ENCODE results near the gene ODF4.

DNA sequence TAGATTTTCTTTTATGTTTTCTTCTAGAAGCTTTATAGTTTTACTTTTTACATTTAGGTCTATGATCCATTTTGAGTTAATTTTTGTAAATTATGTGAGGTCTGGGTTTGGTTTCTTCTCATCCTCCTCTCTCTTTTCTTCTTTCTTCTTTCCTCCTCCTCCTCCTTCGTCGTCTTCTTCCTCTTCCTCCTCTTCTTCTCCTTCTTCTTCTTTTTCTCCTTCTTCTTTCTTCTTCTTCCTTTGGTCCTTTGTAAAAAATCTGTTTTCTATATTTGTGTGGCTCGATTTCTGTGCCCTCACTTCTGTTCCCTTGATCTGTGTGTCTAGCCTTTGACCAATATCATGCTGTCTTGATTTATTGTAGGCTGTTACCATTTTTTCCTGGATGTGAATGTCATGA, 39.4 kb upstream of the ODF4 start:
- TF ChIP-seq, protein P1, sequence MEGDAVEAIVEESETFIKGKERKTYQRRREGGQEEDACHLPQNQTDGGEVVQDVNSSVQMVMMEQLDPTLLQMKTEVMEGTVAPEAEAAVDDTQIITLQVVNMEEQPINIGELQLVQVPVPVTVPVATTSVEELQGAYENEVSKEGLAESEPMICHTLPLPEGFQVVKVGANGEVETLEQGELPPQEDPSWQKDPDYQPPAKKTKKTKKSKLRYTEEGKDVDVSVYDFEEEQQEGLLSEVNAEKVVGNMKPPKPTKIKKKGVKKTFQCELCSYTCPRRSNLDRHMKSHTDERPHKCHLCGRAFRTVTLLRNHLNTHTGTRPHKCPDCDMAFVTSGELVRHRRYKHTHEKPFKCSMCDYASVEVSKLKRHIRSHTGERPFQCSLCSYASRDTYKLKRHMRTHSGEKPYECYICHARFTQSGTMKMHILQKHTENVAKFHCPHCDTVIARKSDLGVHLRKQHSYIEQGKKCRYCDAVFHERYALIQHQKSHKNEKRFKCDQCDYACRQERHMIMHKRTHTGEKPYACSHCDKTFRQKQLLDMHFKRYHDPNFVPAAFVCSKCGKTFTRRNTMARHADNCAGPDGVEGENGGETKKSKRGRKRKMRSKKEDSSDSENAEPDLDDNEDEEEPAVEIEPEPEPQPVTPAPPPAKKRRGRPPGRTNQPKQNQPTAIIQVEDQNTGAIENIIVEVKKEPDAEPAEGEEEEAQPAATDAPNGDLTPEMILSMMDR (conservative IDR thresholded peaks at IDR 0.05; ENCODE audit: low read depth, low read length), result no peak
- TF ChIP-seq RAD21 (IDR thresholded peaks at IDR 0.05; ENCODE audit: low read length), result no peak
- no peak for TF ChIP-seq POLR2A (IDR thresholded peaks at IDR 0.05; ENCODE audit: low read depth, low read length)
- TF ChIP-seq FOS (IDR thresholded peaks at IDR 0.05; ENCODE audit: low read depth, low read length), result no peak
